ENCODE measurements around the gene RAG2.

Gene RAG2

DNA sequence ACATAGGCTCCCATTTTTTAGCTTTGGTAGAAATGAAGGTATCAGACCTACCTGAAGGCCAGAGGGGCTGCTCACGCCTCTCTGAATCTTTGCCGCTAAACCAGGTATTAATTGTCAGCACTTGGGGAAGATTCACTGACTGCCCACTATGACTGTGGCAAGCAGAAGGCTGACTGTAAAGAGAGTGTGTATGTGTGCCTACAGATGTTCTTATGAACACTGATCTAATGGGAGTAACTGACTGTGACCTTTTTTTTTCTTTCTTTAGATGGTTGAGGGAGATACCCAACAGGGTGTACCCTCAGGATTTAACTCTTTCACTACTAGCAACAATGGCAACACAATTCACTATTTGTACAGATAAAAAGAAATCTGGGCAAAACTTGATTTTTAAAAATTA is at the start of gene RAG2:
Gene RAG2, minus strand, starts transcription at position 186 of the 400 bp plus-strand sequence. CDS start 4,068 bp downstream, outside the sequence.
- no peak for DNase-seq (ENCODE audit: low spot score)

- no peak for DNase-seq (ENCODE audit: low spot score)
Observed at GRCh38 chr11:36638556-36638955, 40.5 kb upstream of the RAG2 start.

GRCh38 chr11:36635066-36635862 is 37.2 kb upstream of the RAG2 start:
- DNase-seq (ENCODE audit: low spot score): no peak

DNA sequence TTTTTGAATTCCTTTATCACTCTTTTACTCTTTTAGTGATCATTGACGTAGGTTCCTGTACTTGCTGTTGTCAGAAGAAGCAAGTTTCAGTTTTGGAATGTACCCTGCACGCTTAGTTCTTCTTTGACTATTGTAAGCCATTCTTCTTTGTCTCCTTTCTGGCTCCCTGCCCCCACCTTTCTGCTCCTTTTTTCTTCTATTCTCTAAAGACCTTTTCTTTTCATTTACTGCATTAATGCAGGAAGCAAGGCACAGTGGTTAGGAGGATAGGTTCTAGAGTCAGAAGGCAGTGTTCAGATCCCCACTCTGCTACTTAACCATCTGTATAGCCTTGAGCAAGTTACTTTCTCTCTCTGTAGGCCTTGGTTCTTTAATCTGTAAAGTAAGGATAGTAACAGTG is 33.7 kb upstream of the RAG2 start:
- no peak for DNase-seq (ENCODE audit: low spot score)

DNA sequence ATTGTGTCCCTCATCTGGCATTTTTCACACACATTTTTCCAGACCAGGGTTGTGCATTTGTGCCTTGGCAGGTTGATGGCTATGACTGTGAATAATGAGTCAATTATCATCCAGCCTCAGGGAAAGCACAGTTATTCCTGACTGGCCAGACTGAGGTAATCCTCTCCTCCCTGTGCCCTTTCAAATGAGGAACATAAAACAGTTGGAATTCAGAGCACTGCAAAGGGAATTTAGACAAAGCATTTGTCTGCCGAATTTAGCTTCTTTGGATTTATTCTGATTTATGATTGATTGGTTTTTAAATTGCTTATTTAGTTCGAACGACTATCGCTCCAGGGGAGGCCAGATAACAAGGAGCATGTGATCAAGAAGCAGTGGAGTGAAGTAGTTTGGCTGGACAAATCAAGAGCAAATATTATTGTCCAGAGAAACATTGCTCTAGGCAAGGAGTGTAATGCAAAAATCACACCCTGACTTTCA is 30.8 kb upstream of the RAG2 start:
- DNase-seq (ENCODE audit: low spot score): no peak

- DNase-seq (ENCODE audit: low spot score): no peak
Observed at GRCh38 chr11:36628141-36628540, 30.1 kb upstream of the RAG2 start.

- DNase-seq (ENCODE audit: low spot score): no peak
Observed at GRCh38 chr11:36627471-36627870, 29.4 kb upstream of the RAG2 start.

DNA sequence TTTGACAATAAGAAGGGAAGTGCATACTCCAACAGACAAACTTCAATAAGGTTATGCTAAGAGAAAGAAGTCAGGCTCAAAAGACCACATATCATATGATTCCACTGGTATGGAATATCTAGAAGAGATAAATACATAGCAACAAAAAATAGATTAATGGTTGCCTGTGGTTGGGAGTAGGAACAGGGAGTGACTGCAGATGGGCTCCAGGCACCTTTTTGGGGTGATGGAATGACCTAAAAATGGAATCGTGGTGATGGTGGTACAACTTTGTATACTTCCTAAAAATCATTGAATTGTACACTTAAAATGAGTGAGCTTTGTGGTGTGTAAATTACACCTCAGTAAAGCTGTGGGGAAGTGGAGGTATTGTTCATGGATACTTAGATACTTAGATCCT is 29.0 kb upstream of the RAG2 start:
- DNase-seq (ENCODE audit: low spot score): no peak

- no peak for DNase-seq (ENCODE audit: low spot score)
Observed at GRCh38 chr11:36623494-36623893, 25.5 kb upstream of the RAG2 start.

DNA sequence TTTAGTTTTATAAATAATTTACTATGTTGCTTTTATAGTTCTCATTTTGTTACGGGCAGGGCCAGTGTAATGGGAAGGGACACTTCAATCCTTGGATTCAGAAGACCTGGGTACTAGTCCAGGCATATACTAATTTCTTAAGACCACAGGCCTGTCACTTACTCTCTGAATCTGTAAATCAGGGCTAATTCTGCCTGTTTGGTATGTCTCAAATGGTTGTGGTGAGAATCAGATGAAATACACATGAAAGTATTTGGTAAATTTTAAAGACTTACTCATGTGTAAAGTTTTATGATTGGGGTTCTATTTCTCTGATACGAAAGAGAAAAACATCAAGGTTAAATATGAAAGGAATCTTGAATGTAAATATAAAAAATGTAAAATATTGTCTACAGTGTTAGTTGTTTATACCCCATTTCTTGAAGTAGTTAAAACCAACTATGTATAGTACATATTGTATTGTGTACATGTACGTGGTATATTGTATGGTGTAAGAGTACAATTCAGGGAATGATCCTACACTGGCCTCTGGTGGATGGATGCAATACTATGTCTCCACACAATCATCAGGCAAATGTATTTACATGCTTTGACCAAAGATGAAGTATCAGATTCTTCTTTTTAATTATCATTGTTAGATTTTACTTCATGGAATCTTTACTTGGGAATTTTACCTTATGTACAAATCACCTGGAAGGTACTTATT is 24.5 kb upstream of the RAG2 start:
- no peak for DNase-seq (ENCODE audit: low spot score)

GRCh38 chr11:36620246-36620645 is 22.2 kb upstream of the RAG2 start:
- no peak for DNase-seq (ENCODE audit: low spot score)

DNA sequence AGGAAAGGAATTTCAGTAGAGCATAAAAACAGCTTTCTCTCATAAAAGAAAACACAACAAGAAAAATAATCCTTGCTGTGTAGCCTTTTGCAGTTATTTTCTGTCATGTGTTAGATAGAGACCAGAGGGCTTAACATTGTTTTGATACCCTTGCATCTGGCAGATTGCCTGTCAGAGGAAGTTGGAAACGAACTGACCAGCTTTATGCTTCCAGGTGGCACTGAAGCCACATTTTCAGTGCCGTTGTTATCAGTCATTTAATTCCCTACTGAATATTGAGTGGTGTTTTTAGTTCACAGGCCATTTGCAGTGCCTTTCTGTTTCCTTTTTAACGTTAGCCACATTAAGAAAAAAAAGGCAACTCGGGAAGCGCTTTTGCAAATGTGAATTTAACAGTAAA is 21.5 kb upstream of the RAG2 start:
- no peak for DNase-seq (ENCODE audit: low spot score)

GRCh38 chr11:36618363-36619047 is 20.5 kb upstream of the RAG2 start:
- no peak for DNase-seq (ENCODE audit: low spot score)

GRCh38 chr11:36617543-36618362 is 19.7 kb upstream of the RAG2 start:
- DNase-seq (ENCODE audit: low spot score): no peak

DNA sequence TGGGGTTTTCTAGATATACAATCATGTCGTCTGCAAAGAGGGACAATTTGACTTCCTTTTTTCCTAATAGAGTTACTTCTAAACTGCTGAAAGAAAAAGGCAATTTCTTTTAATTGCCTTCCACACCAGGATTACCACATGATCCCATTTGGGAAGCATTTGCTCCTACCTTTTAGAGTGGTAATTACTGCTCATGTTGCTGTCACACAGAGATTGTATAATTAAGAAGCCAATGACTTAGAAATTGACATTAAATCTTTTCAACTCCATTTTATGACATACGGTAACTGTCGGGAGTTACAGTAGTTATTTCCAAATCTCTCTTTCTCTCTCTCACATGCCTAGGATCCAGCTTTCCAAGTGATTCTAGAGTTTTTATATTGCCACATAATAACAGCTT is 17.8 kb upstream of the RAG2 start:
- DNase-seq (ENCODE audit: low spot score): no peak

DNA sequence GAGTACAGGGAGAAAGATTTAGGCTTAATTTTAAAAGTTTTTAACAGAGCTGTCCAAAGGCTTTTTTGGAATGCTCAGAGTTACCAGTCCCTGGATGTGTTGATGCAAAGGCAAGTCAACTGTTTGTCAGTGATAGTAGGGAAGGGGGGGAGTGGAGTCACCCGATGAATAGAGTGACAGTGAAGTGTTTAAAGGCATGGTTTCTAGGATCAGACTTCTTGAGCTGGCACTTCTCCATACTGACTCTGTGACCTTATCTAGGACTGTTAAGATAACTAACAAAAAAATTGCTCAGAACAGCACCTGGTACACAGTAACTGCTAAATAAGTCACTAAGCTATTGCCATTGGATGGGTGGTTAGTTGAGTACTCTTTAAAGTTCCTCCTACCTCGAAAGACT is 11.3 kb upstream of the RAG2 start:
- no peak for DNase-seq (ENCODE audit: low spot score)

- DNase-seq (ENCODE audit: low spot score): no peak
Observed at GRCh38 chr11:36608491-36609199, 10.6 kb upstream of the RAG2 start.

- DNase-seq (ENCODE audit: low spot score): no peak
Observed at GRCh38 chr11:36605221-36606216, 7.5 kb upstream of the RAG2 start.

- no peak for DNase-seq (ENCODE audit: low spot score)
Observed at GRCh38 chr11:36602135-36602534, 4.1 kb upstream of the RAG2 start.

GRCh38 chr11:36601155-36601554 is 3.1 kb upstream of the RAG2 start:
- DNase-seq (ENCODE audit: low spot score): no peak
